Stimulated activated CD4-positive, alpha-beta T cell treated with anti-CD3 and anti-CD28 coated beads, Interleukin-12 subunit alpha, Interleukin-12 subunit beta, amount 100 ng/mL, for 48 hours (primary cell): Measurements from ENCODE around the gene CLCC1.
"Not testable (repeated sequence)": the region's sequence is repeated elsewhere in the genome, so short reads cannot be mapped to it uniquely, and the experiment has no call there.

ENCODE experiments used
- DNase-seq, 3 donors: peaks; one replicate each; pipeline ENCODE4 v3.0.0-alpha.2; 2020; ENCODE audit warnings: low read depth in 2 of 3, low spot score in 1 of 3

Gene CLCC1, protein sequence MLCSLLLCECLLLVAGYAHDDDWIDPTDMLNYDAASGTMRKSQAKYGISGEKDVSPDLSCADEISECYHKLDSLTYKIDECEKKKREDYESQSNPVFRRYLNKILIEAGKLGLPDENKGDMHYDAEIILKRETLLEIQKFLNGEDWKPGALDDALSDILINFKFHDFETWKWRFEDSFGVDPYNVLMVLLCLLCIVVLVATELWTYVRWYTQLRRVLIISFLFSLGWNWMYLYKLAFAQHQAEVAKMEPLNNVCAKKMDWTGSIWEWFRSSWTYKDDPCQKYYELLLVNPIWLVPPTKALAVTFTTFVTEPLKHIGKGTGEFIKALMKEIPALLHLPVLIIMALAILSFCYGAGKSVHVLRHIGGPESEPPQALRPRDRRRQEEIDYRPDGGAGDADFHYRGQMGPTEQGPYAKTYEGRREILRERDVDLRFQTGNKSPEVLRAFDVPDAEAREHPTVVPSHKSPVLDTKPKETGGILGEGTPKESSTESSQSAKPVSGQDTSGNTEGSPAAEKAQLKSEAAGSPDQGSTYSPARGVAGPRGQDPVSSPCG

GRCh38 chr1:108963052-108963686 lies at the start of gene CLCC1:
Gene CLCC1 (minus strand): TSS chr1:108963484. CDS start chr1:108950437, 13,047 bp downstream.
- peak; percentile 85 to 90 (median 88) for DNase-seq

GRCh38 chr1:109011335-109011734 lies 48.1 kb upstream of the CLCC1 start:
- DNase-seq: no peak

GRCh38 chr1:108996622-108997021 lies 33.3 kb upstream of the CLCC1 start:
- peak in 1 of 3 donors; percentile 14 for DNase-seq

DNA sequence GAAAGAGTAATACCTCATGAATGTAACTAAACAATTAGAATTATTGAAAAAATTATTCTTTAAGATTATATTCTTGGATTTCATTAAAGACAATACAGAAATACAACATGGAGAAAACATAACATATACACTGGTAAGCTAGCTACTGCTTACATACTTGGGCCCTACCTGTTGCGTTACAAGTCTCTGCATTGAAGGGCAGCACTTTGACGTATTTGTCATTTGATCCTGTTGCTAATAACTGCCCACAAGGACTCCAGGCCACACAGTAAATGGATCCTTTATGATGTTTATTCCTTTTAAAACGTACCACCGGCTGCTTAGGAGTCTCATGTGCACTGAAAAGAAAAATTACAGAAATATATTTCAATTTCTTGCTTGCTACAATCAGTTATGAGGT lies 19.8 kb upstream of the CLCC1 start:
- DNase-seq: no peak

GRCh38 chr1:108976658-108977057 lies 13.4 kb upstream of the CLCC1 start:
- no peak for DNase-seq

GRCh38 chr1:108972951-108973350 lies 9.7 kb upstream of the CLCC1 start:
- DNase-seq: no peak

- DNase-seq: no peak
Observed at GRCh38 chr1:108969346-108969745, 6.1 kb upstream of the CLCC1 start.

- DNase-seq: no peak
Observed at GRCh38 chr1:108962681-108963051, 618 bp downstream of the CLCC1 start.

DNA sequence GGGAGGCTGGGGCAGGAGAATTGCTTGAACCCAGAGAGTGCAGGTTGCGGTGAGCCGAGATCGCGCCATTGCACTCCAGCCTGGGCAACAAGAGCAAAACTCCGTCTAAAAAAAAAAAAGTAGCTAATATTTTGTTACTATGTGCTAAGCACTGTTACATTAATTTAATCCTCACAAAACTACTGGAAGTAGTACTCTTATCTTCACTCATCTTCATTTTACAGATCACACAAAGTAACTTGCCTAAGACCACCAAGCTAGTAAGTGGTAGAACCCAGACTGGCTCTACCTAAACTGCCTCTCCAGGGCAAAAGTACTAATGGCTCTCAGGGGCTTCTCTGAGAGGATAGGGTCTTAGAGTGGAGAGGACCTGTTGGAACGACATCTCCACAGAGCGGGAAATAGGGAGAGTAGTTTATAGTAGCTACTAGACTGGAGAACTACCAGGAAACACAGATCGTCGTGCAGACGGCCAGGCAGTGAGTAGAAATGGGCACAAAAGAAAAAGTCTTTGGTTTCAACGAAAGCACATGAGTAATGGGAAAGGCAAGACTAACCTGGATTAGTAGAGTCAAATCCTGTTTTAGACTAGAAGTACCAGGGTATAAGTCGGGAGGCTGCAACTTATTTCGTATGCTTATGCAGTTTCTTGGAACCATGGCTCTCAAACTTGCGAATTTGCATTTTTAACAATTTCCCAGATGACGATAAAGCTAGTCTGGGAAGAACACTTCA lies 1.4 kb downstream of the CLCC1 start:
- DNase-seq: no peak

GRCh38 chr1:108961198-108961597 lies 2.1 kb downstream of the CLCC1 start:
- DNase-seq: no peak

DNA sequence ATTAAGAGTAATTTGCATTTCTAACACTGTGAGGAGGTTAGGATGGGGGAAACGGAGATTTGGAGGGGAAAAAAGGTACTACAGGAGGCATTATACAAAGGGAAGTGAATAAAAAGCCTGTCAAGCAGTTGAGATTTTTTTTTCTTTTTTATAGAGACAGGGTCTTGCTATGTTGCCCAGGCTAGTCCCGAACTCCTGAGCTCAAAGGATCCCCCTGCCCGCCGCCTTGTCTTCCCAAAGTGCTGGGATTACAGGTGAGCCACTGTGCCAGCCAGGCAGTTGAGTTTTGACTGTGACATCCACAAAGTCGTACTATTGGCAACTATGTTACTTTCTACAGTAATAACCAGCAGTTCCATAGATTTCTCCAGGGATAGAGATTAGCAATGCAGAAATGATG lies 2.6 kb downstream of the CLCC1 start:
- no peak for DNase-seq

- DNase-seq: no peak
Observed at GRCh38 chr1:108957888-108958287, 5.4 kb downstream of the CLCC1 start.

DNA sequence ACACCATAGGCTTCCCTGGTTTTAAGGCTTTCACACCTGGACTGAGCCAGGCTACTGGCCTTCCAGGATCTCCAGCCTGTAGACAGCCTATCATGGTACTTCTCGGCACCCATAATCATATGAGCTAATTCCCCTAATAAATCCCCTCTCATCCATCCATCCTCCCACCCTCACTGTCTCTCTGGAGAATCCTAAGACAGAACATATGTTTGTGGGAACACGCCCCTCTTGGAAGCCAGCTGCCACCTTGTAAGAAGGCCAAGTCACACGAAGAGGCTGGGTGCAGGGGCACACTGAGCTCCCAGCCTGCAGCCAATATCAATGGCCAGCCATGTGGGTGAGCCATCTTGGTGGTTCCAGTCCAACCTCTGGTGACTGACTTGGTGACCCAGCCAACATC lies 7.4 kb downstream of the CLCC1 start:
- no peak for DNase-seq

DNA sequence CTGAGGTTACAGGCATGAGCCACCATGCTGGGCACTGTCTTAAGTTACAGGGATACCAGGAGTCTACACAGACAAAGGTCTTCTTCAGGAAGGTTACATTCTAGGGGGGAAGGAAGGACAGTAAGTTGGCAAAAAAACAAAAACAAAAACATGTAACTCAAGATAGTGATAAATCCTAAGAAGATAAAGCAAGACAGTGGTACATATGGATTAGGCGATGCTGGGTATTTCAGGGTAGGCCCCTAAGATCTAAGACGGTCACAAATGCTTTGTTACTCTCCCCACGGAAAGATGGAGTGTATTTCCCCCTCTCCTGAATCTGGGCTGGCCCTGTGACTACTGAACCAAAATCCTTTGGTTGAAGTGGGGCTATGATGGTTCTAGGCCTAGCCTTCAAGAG lies 8.2 kb downstream of the CLCC1 start:
- no peak for DNase-seq

- DNase-seq: no peak
Observed at GRCh38 chr1:108953452-108953851, 9.8 kb downstream of the CLCC1 start.

DNA sequence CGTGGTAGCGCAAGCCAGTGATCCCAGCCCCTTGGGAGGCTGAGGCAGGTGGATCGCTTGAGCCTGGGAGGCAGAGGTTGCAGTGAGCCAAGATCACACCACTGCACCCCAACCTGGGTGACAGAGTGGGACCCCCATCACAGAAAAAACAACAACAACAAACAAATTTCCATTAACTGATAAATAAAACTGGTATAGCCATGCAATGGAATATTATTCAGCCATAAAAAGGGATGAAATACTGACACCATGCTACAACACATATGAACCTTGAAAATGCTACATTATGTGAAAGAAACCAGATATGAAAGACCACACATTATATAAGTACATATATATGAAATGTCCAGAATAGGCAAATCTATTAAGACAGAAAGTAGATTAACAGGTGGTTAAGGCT lies 12.0 kb downstream of the CLCC1 start:
- no peak for DNase-seq

GRCh38 chr1:108949044-108949443 lies 14.2 kb downstream of the CLCC1 start:
- DNase-seq: no peak

DNA sequence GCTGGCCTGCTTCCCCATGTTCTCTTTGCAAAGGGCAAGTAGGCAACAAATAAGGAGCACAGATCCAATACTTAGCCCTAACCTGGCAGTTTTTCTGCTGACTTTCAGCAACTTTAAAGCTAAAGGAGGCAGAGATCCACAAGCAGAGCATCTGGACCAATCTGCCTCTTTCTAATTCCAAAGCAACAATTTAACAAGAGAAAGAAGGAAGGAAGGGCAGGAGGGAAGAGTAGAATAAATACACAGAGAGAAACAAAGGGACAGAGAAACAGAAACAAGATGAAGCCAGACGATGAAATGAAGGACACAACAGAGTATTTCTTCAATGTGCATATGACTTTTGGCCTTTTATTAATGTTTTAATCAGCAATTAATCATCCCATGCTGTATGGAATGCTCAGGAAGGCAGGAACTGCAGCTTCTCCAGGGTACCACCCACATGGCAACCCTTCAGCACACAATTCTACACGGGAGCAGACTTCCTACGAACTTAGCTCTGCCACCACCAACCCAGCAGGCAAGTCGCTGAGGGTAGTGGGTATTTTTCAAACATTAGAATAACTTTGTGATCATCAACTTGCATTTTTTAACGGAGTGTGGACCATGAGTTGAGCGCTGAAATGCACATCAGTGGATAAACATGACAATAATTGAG lies 15.3 kb downstream of the CLCC1 start:
- no peak for DNase-seq

DNA sequence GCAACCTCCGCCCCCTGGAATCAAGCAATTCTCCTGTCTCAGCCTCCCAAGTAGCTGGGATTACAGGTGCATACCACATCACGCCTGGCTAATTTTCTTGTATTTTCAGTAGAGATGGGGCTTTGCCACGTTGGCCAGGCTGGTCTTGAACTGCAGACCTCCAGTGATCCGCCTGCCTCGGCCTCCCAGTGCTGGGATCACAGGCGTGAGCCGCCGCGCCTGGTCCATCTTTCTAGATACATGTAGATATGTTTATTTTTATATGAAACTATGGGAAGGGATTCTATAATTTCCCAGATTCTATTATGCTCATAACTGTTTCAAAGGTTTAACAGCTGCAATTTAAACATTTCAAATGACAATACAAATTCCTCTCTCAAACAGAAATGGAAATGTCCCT lies 27.1 kb downstream of the CLCC1 start:
- DNase-seq: no peak

DNA sequence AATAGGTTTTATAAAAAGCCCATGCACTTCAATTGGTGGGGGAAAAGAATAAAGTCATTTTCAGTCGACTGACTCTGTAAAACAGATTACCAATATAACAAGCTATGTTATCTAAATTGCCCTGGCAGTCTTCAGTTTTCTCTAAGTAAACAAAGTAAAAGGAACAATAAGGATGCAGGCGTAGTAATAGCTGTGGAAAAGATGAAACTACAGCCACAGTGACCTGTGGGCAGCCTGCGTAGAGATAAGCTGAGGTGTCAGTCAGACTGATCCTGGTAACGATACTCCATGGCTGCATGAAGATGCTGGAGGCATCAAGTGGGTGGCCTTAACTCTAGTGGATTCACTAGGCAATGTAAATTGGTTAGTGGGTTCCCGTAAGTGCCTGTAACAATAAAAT lies 29.3 kb downstream of the CLCC1 start:
- no peak for DNase-seq

- not testable (repeated sequence) for DNase-seq
Observed at GRCh38 chr1:108927565-108927964, 35.7 kb downstream of the CLCC1 start.
